ENCODE measurements around the gene FXYD4. TPM values are rescaled to one million over a fixed set of nuclear protein-coding genes. Genes with fewer than 3 reads are reported as not detected.
A peak's percentile ranks its signal among the peaks of the same experiment; 100 is the strongest.

FXYD4 gene
- total and polyA plus RNA-seq, 2 of the 8 experiments (the other 6 are each of a cell fraction or from before 2014, with no cell fraction given), result not detected

DNA sequence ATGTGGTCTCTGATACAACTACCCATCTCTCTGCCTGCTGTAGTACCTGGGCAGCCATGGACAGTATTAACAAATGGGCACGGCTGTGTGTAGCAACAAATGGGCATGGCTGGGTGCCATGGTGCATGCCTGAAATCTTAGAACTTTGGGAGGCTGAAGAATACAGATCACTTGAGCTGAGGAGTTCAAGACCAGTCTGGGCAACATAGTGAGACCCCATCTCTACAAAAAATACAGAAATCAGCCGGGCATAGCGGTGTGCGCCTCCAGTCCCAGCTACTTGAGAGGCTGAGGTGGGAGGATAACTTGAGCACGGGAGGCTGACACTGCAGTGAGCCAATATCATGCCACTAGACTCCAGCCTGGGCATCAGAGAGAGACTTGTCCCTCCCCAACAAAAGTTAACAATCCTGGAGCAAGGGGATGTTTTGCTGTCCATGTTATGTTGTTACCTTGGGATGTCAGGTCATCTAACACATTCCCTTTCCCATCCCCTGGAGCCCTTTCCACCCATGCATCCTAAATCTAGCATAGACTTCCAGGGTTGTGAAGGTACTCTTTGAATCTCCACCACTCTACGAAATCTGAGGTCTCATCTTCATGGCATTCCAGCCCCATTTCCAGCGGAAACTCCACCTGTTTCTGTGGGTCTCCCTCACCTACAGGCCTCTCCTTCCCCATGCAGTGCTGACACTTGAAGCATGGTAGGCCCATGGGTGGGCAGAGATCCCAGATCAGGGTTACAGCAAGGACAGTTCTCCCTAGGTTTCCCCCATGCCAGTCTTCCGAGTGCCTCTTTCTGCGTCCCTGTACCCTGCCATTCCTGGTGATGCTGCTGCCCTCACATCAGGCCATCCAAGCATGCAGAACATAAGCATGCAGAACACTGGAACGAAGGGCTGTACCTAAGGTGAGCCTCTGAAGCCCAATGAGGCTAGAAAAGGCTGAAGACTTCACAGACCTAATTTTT lies 13.1 kb downstream of the FXYD4 start:
- Histone ChIP-seq H2AFZ (ENCODE audit: low read length) (no peak overlapping the region), H2BK15ac (ENCODE audit: low read length) (no peak overlapping the region), H2BK120ac (replicated peaks; ENCODE audit: low read depth, low read length) (no peak overlapping the region), H3K27me3 (replicated peaks in 1 of 4; ENCODE audit: control insufficient read depth in 3 of 4, extremely low read depth in 1 of 4, insufficient read depth in 3 of 4, low read length in 3 of 4) (no peaks in the 10 kb centered on the region), H3K4ac (replicated peaks; ENCODE audit: insufficient read length, low read depth, low read length) (no peak overlapping the region), H4K91ac (replicated peaks; ENCODE audit: insufficient read length, low read length) (no peak overlapping the region), H2BK12ac (ENCODE audit: low read depth, low read length) (no peak overlapping the region), H3K18ac (ENCODE audit: extremely low read depth, low read length) (no peak overlapping the region), H3K56ac (replicated peaks; ENCODE audit: insufficient read length, low read depth, low read length) (no peak overlapping the region), H3K9ac (replicated peaks in 1 of 4; ENCODE audit: extremely low read depth in 1 of 4, low read depth in 3 of 4, low read length in 3 of 4) (no peak overlapping the region), H3K4me3 (ENCODE audit: extremely low read depth in 1 of 4, insufficient read depth in 2 of 4, low read depth in 3 of 4, low read length in 4 of 4) (no peak overlapping the region), H3K23ac (ENCODE audit: insufficient read length) (no peak overlapping the region), H4K8ac (ENCODE audit: extremely low read depth, insufficient read depth, low read length) (no peak overlapping the region), H2BK20ac (ENCODE audit: low read length) (no peak overlapping the region; the same call in 1 of the 2 replicates), H3K4me1 (replicated peaks in 1 of 4; ENCODE audit: control insufficient read depth in 3 of 4, insufficient read depth in 4 of 4, low read length in 3 of 4) (no peaks in the 10 kb centered on the region; a peak in 1 of 7 replicates), H2AK5ac (ENCODE audit: low read depth, low read length) (no peak overlapping the region), H3K27ac (ENCODE audit: low read depth, low read length) (no peak overlapping the region), H3K23me2 (ENCODE audit: low read depth, low read length) (no peaks in the 10 kb centered on the region), H3K14ac (ENCODE audit: insufficient read length) (no peak overlapping the region), H3K36me3 (ENCODE audit: control insufficient read depth in 2 of 4, insufficient read depth in 4 of 4, low read length in 3 of 4) (peaks cover 19 to 42% (median 32%) of the 10 kb centered on the region in 4 experiments), H3K9me3 (ENCODE audit: insufficient read depth in 2 of 2, low read depth in 1 of 2, low read length in 1 of 2) (no peaks in the 10 kb centered on the region), H4K5ac (ENCODE audit: insufficient read length, low read depth, low read length) (no peak overlapping the region), H3K79me2 (ENCODE audit: control insufficient read depth in 1 of 2, insufficient read depth in 2 of 2, low read length in 2 of 2) (peaks cover 0 to 20% of the 10 kb centered on the region in 2 experiments; a peak in 2 of 4 replicates), H4K20me1 (replicated peaks in 1 of 2; ENCODE audit: control insufficient read depth in 1 of 2, insufficient read depth in 2 of 2, low read length in 2 of 2) (peaks cover 16 to 19% of the 10 kb centered on the region in 2 experiments), H3K79me1 (ENCODE audit: low read depth, low read length) (peaks cover 8% of the 10 kb centered on the region), H3K4me2 (ENCODE audit: insufficient read depth in 1 of 2, low read depth in 2 of 2, low read length in 2 of 2) (no peak overlapping the region), H2BK5ac (ENCODE audit: low read depth, low read length) (no peak overlapping the region)
- ChIA-PET CTCF (ENCODE audit: partially characterized antibody) (interaction anchor here (0.6 to 1.7 kb wide), 4 partner anchors 55 to 181 kb away, joined by 3 to 4 read pairs (median 3); no protein-coding TSS in a partner anchor), POLR2A (ENCODE audit: partially characterized antibody) (interaction anchor here (0.7 to 7.5 kb wide), 4 partner anchors 13 to 72 kb away, joined by 3 to 112 read pairs (median 5); partner anchors contain the start of gene HNRNPF)
- DNase-seq (ENCODE audit: low read depth in 1 of 2, low spot score in 2 of 2), result no peak
- 86% methylated on average over 10 of the region's 10 CpGs; no CpG with 5 or more reads in 1 of the 2 experiments for WGBS, 2 experiments (ENCODE audit: extremely low coverage in 1 of 2, insufficient coverage in 1 of 2, insufficient read length in 1 of 2, insufficient replicate concordance in 2 of 2, low coverage in 1 of 2, low lambda C conversion rate in 2 of 2, missing lambda C conversion rate in 1 of 2)
- FAIRE-seq, result no peak
- TF ChIP-seq SP4 (IDR thresholded peaks at IDR 0.05; ENCODE audit: low read length), result no peak
- TF ChIP-seq SIRT6 (IDR thresholded peaks at IDR 0.05; ENCODE audit: low read length), result peak; percentile 21
- no peak for TF ChIP-seq FOSL1 (IDR thresholded peaks at IDR 0.05; ENCODE audit: insufficient read depth, low read depth, low read length)
- peak; percentile 89 for TF ChIP-seq POLR2AphosphoS5 (IDR thresholded peaks at IDR 0.05; ENCODE audit: low read depth, low read length)
- no peak for TF ChIP-seq JUN (IDR thresholded peaks at IDR 0.05; ENCODE audit: low read depth, low read length)
- TF ChIP-seq BRCA1 (IDR thresholded peaks at IDR 0.05; ENCODE audit: low read depth, low read length), result no peak
- no peak for TF ChIP-seq SAP30 (IDR thresholded peaks at IDR 0.05; ENCODE audit: insufficient read depth, insufficient replicate concordance, low read length)
- TF ChIP-seq RFX5 (IDR thresholded peaks at IDR 0.05; ENCODE audit: borderline replicate concordance, low read depth, low read length), result no peak
- TF ChIP-seq EGR1 (IDR thresholded peaks at IDR 0.05; ENCODE audit: borderline replicate concordance, low read depth, low read length), result no peak
- no peak for TF ChIP-seq TAF7 (optimal IDR thresholded peaks at IDR 0.05; ENCODE audit: borderline replicate concordance, low read depth, low read length)
- TF ChIP-seq NANOG (IDR thresholded peaks at IDR 0.05; ENCODE audit: insufficient read depth, low read depth, low read length, poor library complexity, severe bottlenecking), result no peak

Data from H1 (cell line).